ENCODE measurements around the gene NOTCH4. TPM values are rescaled to one million over a fixed set of nuclear protein-coding genes. Genes with fewer than 3 reads are reported as not detected.
"Not testable (repeated sequence)": the region's sequence is repeated elsewhere in the genome, so short reads cannot be mapped to it uniquely, and the experiment has no call there.

The NOTCH4 gene
- 1 to 10 TPM in 1 of 2 experiments, under 1 TPM in 1; 0.88 to 1.3 TPM for total RNA-seq

- H3K27me3 Mint-ChIP-seq, result no peaks in the 10 kb centered on the region
- H3K9me3 Mint-ChIP-seq, result no peaks in the 10 kb centered on the region
- no peak within 1 kb of the TSS for H3K4me3 Mint-ChIP-seq
- no peak within 1 kb of the TSS for H3K27ac Mint-ChIP-seq
- DNase-seq, result no peak
- no peaks in the 10 kb centered on the region for H3K36me3 Mint-ChIP-seq
- H3K4me1 Mint-ChIP-seq, result peaks cover 9% of the 10 kb centered on the region
Measured at GRCh38 chr6:32223258-32224235, at the start of gene NOTCH4. TSS of gene NOTCH4 (minus strand) at chr6:32224067. CDS start at chr6:32223928, 139 bp downstream.

GRCh38 chr6:32271429-32271828, 47.6 kb upstream of the NOTCH4 start:
- no peak for DNase-seq
- peaks cover 18% of the 10 kb centered on the region for H3K4me1 Mint-ChIP-seq
- peaks cover 4% of the 10 kb centered on the region for H3K9me3 Mint-ChIP-seq
- no peaks in the 10 kb centered on the region for H3K36me3 Mint-ChIP-seq
- no peak overlapping the region for H3K4me3 Mint-ChIP-seq
- H3K27me3 Mint-ChIP-seq, result no peaks in the 10 kb centered on the region
- H3K27ac Mint-ChIP-seq, result peak overlapping the region; percentile 5

GRCh38 chr6:32268459-32268858, 44.6 kb upstream of the NOTCH4 start:
- H3K4me3 Mint-ChIP-seq, H3K36me3 Mint-ChIP-seq, DNase-seq, H3K9me3 Mint-ChIP-seq, H3K27me3 Mint-ChIP-seq, H3K27ac Mint-ChIP-seq: not testable (repeated sequence)
- H3K4me1 Mint-ChIP-seq, result peaks cover 15% of the 10 kb centered on the region

GRCh38 chr6:32267035-32267434, 43.2 kb upstream of the NOTCH4 start:
- H3K9me3 Mint-ChIP-seq, result peaks cover 4% of the 10 kb centered on the region
- DNase-seq, result no peak
- H3K36me3 Mint-ChIP-seq, result no peaks in the 10 kb centered on the region
- no peak overlapping the region for H3K4me3 Mint-ChIP-seq
- no peak overlapping the region for H3K27ac Mint-ChIP-seq
- peaks cover 1% of the 10 kb centered on the region for H3K27me3 Mint-ChIP-seq
- H3K4me1 Mint-ChIP-seq, result peaks cover 11% of the 10 kb centered on the region

- Mint-ChIP-seq H3K27me3 (peaks cover 11% of the 10 kb centered on the region), H3K4me1 (peaks cover 23% of the 10 kb centered on the region)
- not testable (repeated sequence) for H3K27ac Mint-ChIP-seq, DNase-seq, H3K36me3 Mint-ChIP-seq, H3K4me3 Mint-ChIP-seq, H3K9me3 Mint-ChIP-seq
Measured at GRCh38 chr6:32257262-32257661, 33.4 kb upstream of the NOTCH4 start.

GRCh38 chr6:32255199-32256153, 31.6 kb upstream of the NOTCH4 start:
- Mint-ChIP-seq H3K4me3 (peak overlapping the region; percentile 73), H3K27me3 (peaks cover 8% of the 10 kb centered on the region), H3K9me3 (no peaks in the 10 kb centered on the region), H3K4me1 (peaks cover 28% of the 10 kb centered on the region), H3K27ac (peak overlapping the region; percentile 86), H3K36me3 (no peaks in the 10 kb centered on the region)
- DNase-seq, result peak; percentile 79

GRCh38 chr6:32254761-32255198, 30.9 kb upstream of the NOTCH4 start:
- no peak for DNase-seq
- Mint-ChIP-seq H3K4me3 (peak overlapping the region; percentile 73), H3K9me3 (no peaks in the 10 kb centered on the region), H3K27me3 (peaks cover 6% of the 10 kb centered on the region), H3K36me3 (no peaks in the 10 kb centered on the region), H3K4me1 (peaks cover 28% of the 10 kb centered on the region), H3K27ac (peak overlapping the region; percentile 86)

GRCh38 chr6:32252331-32253009, 28.6 kb upstream of the NOTCH4 start:
- Mint-ChIP-seq H3K4me1 (peaks cover 28% of the 10 kb centered on the region), H3K27me3 (no peaks in the 10 kb centered on the region), H3K9me3 (peaks cover 3% of the 10 kb centered on the region), H3K27ac (peak overlapping the region; percentile 47), H3K36me3 (no peaks in the 10 kb centered on the region), H3K4me3 (peak overlapping the region; percentile 35)
- DNase-seq, result no peak

GRCh38 chr6:32249262-32249661, 25.4 kb upstream of the NOTCH4 start:
- Mint-ChIP-seq H3K4me1 (peaks cover 23% of the 10 kb centered on the region), H3K4me3 (no peak overlapping the region), H3K27me3 (no peaks in the 10 kb centered on the region), H3K27ac (no peak overlapping the region), H3K36me3 (no peaks in the 10 kb centered on the region), H3K9me3 (peaks cover 3% of the 10 kb centered on the region)
- DNase-seq, result no peak

GRCh38 chr6:32247401-32247800, 23.5 kb upstream of the NOTCH4 start:
- H3K4me1 Mint-ChIP-seq, result peaks cover 18% of the 10 kb centered on the region
- no peaks in the 10 kb centered on the region for H3K36me3 Mint-ChIP-seq
- no peak overlapping the region for H3K4me3 Mint-ChIP-seq
- H3K27me3 Mint-ChIP-seq, result no peaks in the 10 kb centered on the region
- DNase-seq, result no peak
- no peak overlapping the region for H3K27ac Mint-ChIP-seq
- H3K9me3 Mint-ChIP-seq, result peaks cover 3% of the 10 kb centered on the region

GRCh38 chr6:32244946-32245398, 21.1 kb upstream of the NOTCH4 start:
- Mint-ChIP-seq H3K9me3 (peaks cover 3% of the 10 kb centered on the region), H3K27ac (no peak overlapping the region), H3K4me1 (peaks cover 29% of the 10 kb centered on the region), H3K4me3 (peak overlapping the region; percentile 59), H3K36me3 (no peaks in the 10 kb centered on the region), H3K27me3 (no peaks in the 10 kb centered on the region)
- DNase-seq, result peak; percentile 71

- Mint-ChIP-seq H3K4me1 (peaks cover 35% of the 10 kb centered on the region), H3K27ac (no peak overlapping the region), H3K36me3 (no peaks in the 10 kb centered on the region), H3K4me3 (no peak overlapping the region), H3K27me3 (no peaks in the 10 kb centered on the region), H3K9me3 (peaks cover 3% of the 10 kb centered on the region)
- no peak for DNase-seq
Measured at GRCh38 chr6:32244270-32244669, 20.4 kb upstream of the NOTCH4 start.

GRCh38 chr6:32242318-32242813, 18.5 kb upstream of the NOTCH4 start:
- H3K9me3 Mint-ChIP-seq, H3K36me3 Mint-ChIP-seq, H3K27me3 Mint-ChIP-seq, DNase-seq, H3K4me3 Mint-ChIP-seq, H3K27ac Mint-ChIP-seq: not testable (repeated sequence)
- H3K4me1 Mint-ChIP-seq, result peaks cover 38% of the 10 kb centered on the region

GRCh38 chr6:32240686-32241085, 16.8 kb upstream of the NOTCH4 start:
- no peak overlapping the region for H3K27ac Mint-ChIP-seq
- no peak for DNase-seq
- H3K27me3 Mint-ChIP-seq, result no peaks in the 10 kb centered on the region
- H3K4me3 Mint-ChIP-seq, result no peak overlapping the region
- peaks cover 1% of the 10 kb centered on the region for H3K36me3 Mint-ChIP-seq
- H3K4me1 Mint-ChIP-seq, result peaks cover 38% of the 10 kb centered on the region
- no peaks in the 10 kb centered on the region for H3K9me3 Mint-ChIP-seq

Data from activated naive CD8-positive, alpha-beta T cell treated with anti-CD3 and anti-CD28 coated beads for 36 hours (primary cell).